Measurements from ENCODE around the gene GLYATL1. TPM values are rescaled to one million over a fixed set of nuclear protein-coding genes. Genes with fewer than 3 reads are reported as not detected.
"Not testable (repeated sequence)": the region's sequence is repeated elsewhere in the genome, so short reads cannot be mapped to it uniquely, and the experiment has no call there.

The GLYATL1 gene
- total RNA-seq, 4 donors from 2014 or later: 3.9 TPM; not detected in 3

DNA sequence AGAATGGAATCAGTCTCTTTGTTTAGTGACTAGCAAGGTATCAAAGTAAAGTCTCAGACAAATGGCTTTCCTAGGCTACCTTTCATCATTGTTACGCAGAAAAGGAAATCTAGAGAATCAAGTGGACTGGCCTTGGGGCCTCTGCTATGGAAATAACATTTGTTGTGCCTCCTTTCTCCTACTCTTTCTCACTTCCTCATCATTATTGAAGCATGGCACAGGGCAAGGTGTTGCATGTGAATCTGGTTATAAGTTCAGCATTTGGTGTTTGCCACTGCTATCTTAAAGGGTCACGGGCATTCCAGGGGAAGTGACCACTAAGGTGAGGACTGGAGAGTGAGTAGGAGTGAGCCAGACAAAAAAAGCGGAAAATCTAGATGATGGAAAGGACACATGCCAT, 54.9 kb downstream of the GLYATL1 start:
- Histone ChIP-seq H3K27me3 (no peaks in the 10 kb centered on the region), H3K36me3 (no peaks in the 10 kb centered on the region), H3K4me3 (no peak overlapping the region), H3K27ac (no peak overlapping the region), H3K4me1 (no peaks in the 10 kb centered on the region), H3K9me3 (no peaks in the 10 kb centered on the region)
- no peak for ATAC-seq
- TF ChIP-seq EP300 (IDR thresholded peaks at IDR 0.05): no peak
- TF ChIP-seq, protein P1, sequence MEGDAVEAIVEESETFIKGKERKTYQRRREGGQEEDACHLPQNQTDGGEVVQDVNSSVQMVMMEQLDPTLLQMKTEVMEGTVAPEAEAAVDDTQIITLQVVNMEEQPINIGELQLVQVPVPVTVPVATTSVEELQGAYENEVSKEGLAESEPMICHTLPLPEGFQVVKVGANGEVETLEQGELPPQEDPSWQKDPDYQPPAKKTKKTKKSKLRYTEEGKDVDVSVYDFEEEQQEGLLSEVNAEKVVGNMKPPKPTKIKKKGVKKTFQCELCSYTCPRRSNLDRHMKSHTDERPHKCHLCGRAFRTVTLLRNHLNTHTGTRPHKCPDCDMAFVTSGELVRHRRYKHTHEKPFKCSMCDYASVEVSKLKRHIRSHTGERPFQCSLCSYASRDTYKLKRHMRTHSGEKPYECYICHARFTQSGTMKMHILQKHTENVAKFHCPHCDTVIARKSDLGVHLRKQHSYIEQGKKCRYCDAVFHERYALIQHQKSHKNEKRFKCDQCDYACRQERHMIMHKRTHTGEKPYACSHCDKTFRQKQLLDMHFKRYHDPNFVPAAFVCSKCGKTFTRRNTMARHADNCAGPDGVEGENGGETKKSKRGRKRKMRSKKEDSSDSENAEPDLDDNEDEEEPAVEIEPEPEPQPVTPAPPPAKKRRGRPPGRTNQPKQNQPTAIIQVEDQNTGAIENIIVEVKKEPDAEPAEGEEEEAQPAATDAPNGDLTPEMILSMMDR (IDR thresholded peaks at IDR 0.05): no peak
- TF ChIP-seq POLR2AphosphoS5 (IDR thresholded peaks at IDR 0.05): no peak
- TF ChIP-seq POLR2A (IDR thresholded peaks at IDR 0.05): no peak
- 57 to 95% methylated on average over 1 to 3 of the region's 3 CpGs for WGBS, 2 donors (ENCODE audit: low coverage in 1 of 2)

DNA sequence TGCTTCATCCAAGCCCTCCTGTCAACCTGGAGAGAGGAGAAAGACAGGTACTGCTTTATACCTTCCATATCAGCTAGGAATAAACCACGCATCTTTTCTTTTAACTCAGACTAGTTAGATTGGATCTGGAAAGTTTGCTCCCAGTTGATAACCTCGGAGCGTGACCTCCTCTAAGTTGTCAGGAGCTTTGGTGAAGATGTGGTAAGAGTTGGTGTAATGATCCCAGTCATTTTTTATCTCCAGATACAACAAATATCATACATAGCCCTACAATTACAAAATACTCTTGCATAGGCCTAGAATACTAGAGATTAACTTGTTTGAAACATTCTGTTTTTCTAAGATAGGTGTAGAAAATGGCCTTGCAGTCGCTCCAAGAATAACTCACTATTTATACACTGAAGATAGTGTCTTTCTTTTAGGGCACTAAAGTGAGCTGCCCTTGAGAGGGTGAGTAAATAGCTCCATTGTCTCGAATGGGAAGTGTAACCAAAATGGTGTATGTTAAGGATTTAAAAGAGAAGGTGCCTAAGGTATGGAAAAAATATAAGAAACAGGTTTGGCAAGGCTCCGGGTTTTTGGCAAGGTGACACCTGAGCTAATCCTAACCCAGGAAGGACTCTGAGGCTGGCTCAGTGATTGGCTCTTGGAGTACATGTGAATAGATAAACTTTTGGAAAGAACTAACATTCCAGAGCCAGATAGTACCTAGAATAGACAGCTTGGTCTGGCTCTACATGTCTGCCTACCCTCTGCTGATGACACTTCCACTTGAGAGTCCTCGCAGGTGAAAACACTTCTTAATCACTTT, 59.4 kb downstream of the GLYATL1 start:
- H3K4me3 ChIP-seq: no peak overlapping the region
- H3K36me3 ChIP-seq: no peaks in the 10 kb centered on the region
- H3K27ac ChIP-seq: no peak overlapping the region
- no peaks in the 10 kb centered on the region for H3K9me3 ChIP-seq
- WGBS, 2 donors (ENCODE audit: low coverage in 1 of 2): 73 to 83% methylated on average over 7 of the region's 7 CpGs
- ATAC-seq: no peak
- H3K27me3 ChIP-seq: no peaks in the 10 kb centered on the region
- no peaks in the 10 kb centered on the region for H3K4me1 ChIP-seq
- TF ChIP-seq POLR2AphosphoS5 (IDR thresholded peaks at IDR 0.05) (no peak), POLR2A (IDR thresholded peaks at IDR 0.05) (no peak), EP300 (IDR thresholded peaks at IDR 0.05) (no peak)
- TF ChIP-seq, protein P1 (IDR thresholded peaks at IDR 0.05): no peak

DNA sequence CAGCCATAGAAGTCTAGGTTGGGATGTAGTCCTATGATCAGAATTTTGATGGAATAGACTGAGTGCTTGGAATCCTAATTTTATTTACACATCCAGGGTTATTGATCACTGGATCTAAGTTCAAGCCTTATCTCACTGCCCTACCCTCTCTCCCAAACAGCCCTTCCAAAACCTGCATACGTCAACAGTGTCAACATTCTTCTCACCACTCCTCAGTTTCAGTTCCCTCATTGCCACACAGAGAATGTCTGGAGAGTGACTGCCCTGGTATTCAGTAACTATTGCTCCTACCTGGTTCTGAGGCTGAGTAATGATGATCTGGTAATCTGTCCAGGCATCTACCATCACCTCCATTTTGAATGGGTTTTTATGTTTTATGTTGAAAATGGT, 60.0 kb downstream of the GLYATL1 start:
- Histone ChIP-seq H3K4me1 (no peaks in the 10 kb centered on the region), H3K27me3 (no peaks in the 10 kb centered on the region), H3K36me3 (no peaks in the 10 kb centered on the region), H3K4me3 (no peak overlapping the region), H3K27ac (no peak overlapping the region), H3K9me3 (no peaks in the 10 kb centered on the region)
- TF ChIP-seq POLR2A (IDR thresholded peaks at IDR 0.05) (no peak), POLR2AphosphoS5 (IDR thresholded peaks at IDR 0.05) (no peak), EP300 (IDR thresholded peaks at IDR 0.05) (no peak)
- TF ChIP-seq, protein P1 (IDR thresholded peaks at IDR 0.05): no peak
- WGBS, 2 donors (ENCODE audit: low coverage in 1 of 2): 42% methylated on average over 1 of the region's 1 CpG; no CpG with 5 or more reads in 1 of the 2 donors
- ATAC-seq: no peak

DNA sequence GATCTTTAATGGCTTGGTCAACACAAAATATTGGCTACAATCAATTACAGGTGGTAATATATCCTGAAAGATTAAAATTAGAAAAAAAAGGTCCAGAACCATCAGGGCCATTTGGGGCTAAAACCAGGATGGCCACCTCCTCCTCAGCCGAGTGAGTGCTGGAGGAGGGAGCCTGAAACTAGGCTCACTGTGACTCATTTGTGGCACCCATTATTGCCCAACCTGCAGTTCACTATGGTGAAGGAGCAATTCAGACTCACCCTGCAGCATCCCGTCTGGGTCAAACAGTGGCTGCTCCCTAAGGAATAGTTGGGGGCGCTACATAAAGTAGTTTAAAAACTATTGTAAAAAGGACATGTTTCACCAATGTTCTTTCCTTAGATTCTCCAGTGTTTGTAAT, 60.7 kb downstream of the GLYATL1 start:
- Histone ChIP-seq H3K36me3 (no peaks in the 10 kb centered on the region), H3K27ac (no peak overlapping the region), H3K9me3 (no peaks in the 10 kb centered on the region), H3K27me3 (no peaks in the 10 kb centered on the region), H3K4me1 (no peaks in the 10 kb centered on the region), H3K4me3 (no peak overlapping the region)
- 73 to 82% methylated on average over 2 to 3 of the region's 3 CpGs for WGBS, 2 donors (ENCODE audit: low coverage in 1 of 2)
- TF ChIP-seq POLR2AphosphoS5 (IDR thresholded peaks at IDR 0.05) (no peak), POLR2A (IDR thresholded peaks at IDR 0.05) (no peak)
- no peak for ATAC-seq

DNA sequence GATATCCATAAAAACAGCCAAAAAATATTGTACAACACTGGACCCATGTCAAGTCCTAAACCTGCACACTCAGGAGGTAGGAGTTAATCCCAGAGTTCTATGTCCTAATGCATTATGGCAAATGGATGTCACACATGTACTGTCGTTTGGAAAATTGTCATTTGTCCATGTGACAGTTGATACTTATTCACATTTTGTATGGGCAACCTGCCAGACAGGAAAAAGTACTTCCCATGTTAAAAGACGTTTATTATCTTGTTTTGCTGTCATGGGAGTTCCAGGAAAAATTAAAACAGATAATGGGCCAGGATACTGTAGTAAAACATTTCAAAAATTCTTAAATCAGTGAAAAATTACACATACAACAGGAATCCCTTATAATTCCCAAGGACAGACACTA, 62.7 kb downstream of the GLYATL1 start:
- H3K4me3 ChIP-seq, H3K36me3 ChIP-seq, H3K9me3 ChIP-seq, H3K27me3 ChIP-seq, H3K27ac ChIP-seq, H3K4me1 ChIP-seq, ATAC-seq: not testable (repeated sequence)
- WGBS, 2 donors (ENCODE audit: low coverage in 1 of 2): 3 to 14% methylated on average over 1 to 2 of the region's 2 CpGs

Other genes starting within 250 kb of the GLYATL1 start
- 1 to 10 TPM in 1 of 4 donors, under 1 TPM in 1, not detected in 2; 0.67 to 1.1 TPM for gene GLYAT, start 207.5 kb upstream of the GLYATL1 start, total RNA-seq
- gene GLYATL2, start 94.8 kb upstream of the GLYATL1 start, total RNA-seq: 1 to 10 TPM in 1 of 4 donors, not detected in 3; 3.6 TPM
- gene GLYATL1B, start 146.8 kb downstream of the GLYATL1 start, total RNA-seq: not detected
- 1 to 10 TPM in 1 of 4 donors, under 1 TPM in 1, not detected in 2; 0.13 to 1.4 TPM for gene FAM111B, start 167.7 kb downstream of the GLYATL1 start, total RNA-seq
- 10 to 100 TPM; 12.8 to 49.2 (median 22.7) TPM for gene FAM111A, start 203.4 kb downstream of the GLYATL1 start, total RNA-seq
- gene DTX4, start 232.6 kb downstream of the GLYATL1 start, total RNA-seq: 1 to 10 TPM; 2.0 to 6.8 (median 6.2) TPM